Heart right ventricle (tissue), 16 donors: ENCODE data around the gene ADCK1. TPM values are rescaled to one million over a fixed set of nuclear protein-coding genes. Genes with fewer than 3 reads are reported as not detected.

Experiments
- ATAC-seq, 8 donors: fragments of 200-7000 bp; cut with Tn5 transposase; one replicate each; pipeline ENCODE4 v1.9.1; 2020; ENCODE audit warnings: mild to moderate bottlenecking in 8 of 8, moderate library complexity in 8 of 8, moderate number of reproducible peaks in 1 of 8
- DNase-seq, 2 donors: peaks; one replicate each; pipeline ENCODE4 v3.0.0-alpha.2; 2020
- H3K27ac ChIP-seq, 10 donors: fragments of 200-600 bp; sonication (generic) in 2 of 10; one replicate each; pipeline versions ENCODE4 v1.5.0 to v1.8.0; 2020 to 2022; ENCODE audit warnings: mild to moderate bottlenecking in 3 of 10
- H3K27me3 ChIP-seq, 7 donors: fragments of 200-600 bp; one replicate each; pipeline ENCODE4 v1.8.0; 2021 to 2022; ENCODE audit warnings: mild to moderate bottlenecking in 2 of 7
- H3K36me3 ChIP-seq, 9 donors: fragments of 200-600 bp; sonication (generic) in 1 of 9; one replicate each; pipeline versions ENCODE4 v1.5.0 to v1.8.0; 2020 to 2022; ENCODE audit warnings: mild to moderate bottlenecking in 2 of 9
- H3K4me1 ChIP-seq, 9 donors: fragments of 200-600 bp; sonication (generic) in 1 of 9; one replicate each; pipeline versions ENCODE4 v1.5.0 to v1.8.0; 2020 to 2022; ENCODE audit warnings: mild to moderate bottlenecking in 4 of 9
- H3K4me3 ChIP-seq, 10 donors: fragments of 200-600 bp; sonication (generic) in 2 of 10; one replicate each; pipeline versions ENCODE4 v1.5.0 to v1.8.0; 2020 to 2022; ENCODE audit warnings: mild to moderate bottlenecking in 7 of 10, moderate library complexity in 2 of 10
- H3K9me3 ChIP-seq, 11 donors: fragments of 200-600 bp in 10 of 11; sonication (generic) in 2 of 11; one replicate each; pipeline versions ENCODE4 v1.5.0 to v1.8.0; 2013 to 2022; ENCODE audit warnings: mild to moderate bottlenecking in 2 of 11, control low read depth in 1 of 11, moderate library complexity in 1 of 11
- CTCF ChIP-seq, 9 donors: fragments of 200-600 bp; sonication (generic) in 2 of 9; IDR thresholded peaks; one replicate each; pipeline versions ENCODE4 v1.5.0 to v1.8.0; 2021 to 2022; ENCODE audit warnings: antibody characterized with exemption in 9 of 9, mild to moderate bottlenecking in 5 of 9, moderate library complexity in 1 of 9
- WGBS, 2 donors: extraction: QIAGEN DNeasy Blood & Tissue Kit; methylation state at CpG; one replicate each; pipeline ENCODE4 v1.1.7; 2013; ENCODE audit warnings: inconsistent platforms in 1 of 2; 5-methylcytosine and 5-hydroxymethylcytosine counted together
- intact Hi-C, 10 donors: fragments of 100-400 bp; cut with DNase I; formaldehyde crosslinking; loops; one replicate each; pipeline versions ENCODE4 v1.11.1 to v1.14.2; 2022
- polyA plus RNA-seq, 2 donors: library from polyadenylated mRNA; stranded (reverse); fragments of 200-250 nt; gene quantifications; one replicate each; pipeline ENCODE4 v1.2.3, GENCODE V29; 2013
- total RNA-seq, 10 donors: library from RNA; stranded (reverse); fragmentation: NEBNext Ultra II Directional in 3 of 10; extraction: Animal tissue kit (Norgen Biotek cat#: 25700) in 3 of 10; gene quantifications; one replicate each; pipeline versions ENCODE4 v1.2.1 to v1.2.4, GENCODE V29; 2021 to 2023
- donor health status: Arrhythmogenic right ventricular cardiomyopathy.
- donor health status: ischemic (EF 13 %, LVEDD 7.1; RV severe dilation, severe dysfunction).
- donor health status: healthy with polysubstance abuse.
- donor health status: DM: no; HTN: yes; CAD: no.
- donor health status: DM: no; HTN: no; CAD: no.
- donor health status: ischemic (EF 25% LVEDD 6.9; RV normal size, moderate dysfunction).
- donor health status: ischemic (EF 25% LVEDD 5.7; RV mildly dilated, moderate dysfunction).
- donor health status: healthy.
- donor health status: DM: yes; HTN: yes; CAD: no.
- donor health status: Ischemic cardiomyopathy.
- donor health status: ischemic (EF 35%, LVEDD 5.7; RV mildly dilated, moderate dysfunction).
- donor health status: nonischemic (EF 11% LVEDD 7.7; RV severe dilation, severe dysfunction).
- donor health status: DM: yes; HTN: yes; CAD: no.
- donor health status: PGD.
- donor health status: ischemic (EF 29% LVEDD 5.4; RV normal size, mild dysfunction).
- donor health status: nonischemic (EF 23%, LVEDD 6.1; RV moderate dilation, normal function).

The ADCK1 gene
- total and polyA plus RNA-seq, 12 donors = 6.2 to 33.9 (median 7.3) TPM

DNA sequence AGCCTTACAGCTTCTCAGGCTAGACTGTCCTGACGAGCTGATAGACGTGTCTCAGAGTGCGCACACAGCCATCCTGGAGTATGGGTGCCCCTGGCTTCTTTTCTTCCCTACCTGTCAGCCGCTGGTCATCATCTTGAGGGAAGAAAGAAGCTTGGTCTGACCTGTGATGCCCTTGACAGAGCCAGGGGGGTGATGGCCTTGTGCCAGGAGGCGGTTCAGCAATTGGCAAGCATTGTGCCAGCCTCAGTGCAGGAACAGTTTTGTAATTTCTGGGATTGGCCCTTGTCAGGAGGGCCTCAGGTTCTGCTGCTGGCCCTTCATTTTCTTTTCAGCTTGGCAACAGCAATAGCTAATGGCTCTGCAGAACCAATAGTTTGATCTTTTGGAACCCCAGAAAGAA, 80.1 kb downstream of the ADCK1 start:
- peaks cover 0 to 9% (median 0%) of the 10 kb centered on the region in 11 donors for H3K9me3 ChIP-seq
- no peak overlapping the region for H3K27ac ChIP-seq
- no peak for TF ChIP-seq CTCF (IDR thresholded peaks at IDR 0.05)
- no peaks in the 10 kb centered on the region for H3K27me3 ChIP-seq
- H3K36me3 ChIP-seq = no peaks in the 10 kb centered on the region
- DNase-seq = peak in 1 of 2 donors; percentile 35
- no peak for ATAC-seq
- WGBS, 2 donors = 86 to 90% methylated on average over 5 of the region's 5 CpGs
- no peak overlapping the region for H3K4me3 ChIP-seq
- peaks cover 0 to 46% (median 12%) of the 10 kb centered on the region in 9 donors for H3K4me1 ChIP-seq
- intact Hi-C loops = no loop called here

DNA sequence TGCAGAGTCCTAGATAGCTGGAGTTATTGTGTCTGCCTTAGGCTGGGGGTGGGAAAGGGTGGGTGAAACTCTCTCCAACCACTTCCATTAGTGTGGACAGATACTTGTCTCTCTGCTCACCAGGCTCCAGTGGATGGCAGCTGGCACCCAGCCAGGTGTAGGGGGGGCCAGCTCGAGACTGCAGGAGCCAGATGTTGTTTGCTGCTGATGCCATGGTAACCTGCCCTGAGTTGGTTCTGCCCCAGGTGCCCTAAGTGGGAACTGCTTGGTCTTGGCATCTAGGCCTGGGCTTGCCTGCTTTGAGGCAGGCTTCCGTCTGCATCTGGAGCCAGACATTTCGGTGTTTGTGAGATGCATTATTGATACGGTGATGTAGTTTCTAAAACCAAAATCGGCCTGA, 82.2 kb downstream of the ADCK1 start:
- Histone ChIP-seq H3K4me1 (peaks cover 0 to 46% (median 12%) of the 10 kb centered on the region in 9 donors), H3K36me3 (peaks cover 0 to 2% (median 0%) of the 10 kb centered on the region in 9 donors), H3K9me3 (no peaks in the 10 kb centered on the region), H3K27ac (peak overlapping the region in 8 of 10 donors; percentile 41 to 76 (median 68)), H3K27me3 (no peaks in the 10 kb centered on the region), H3K4me3 (no peak overlapping the region)
- intact Hi-C loops = no loop called here
- DNase-seq (peak; percentile 48 to 68), ATAC-seq (peak; percentile 45 to 82 (median 70))
- TF ChIP-seq CTCF (IDR thresholded peaks at IDR 0.05) = no peak
- 47 to 53% methylated on average over 5 of the region's 5 CpGs for WGBS, 2 donors

GRCh38 chr14:77882636-77883035, 82.7 kb downstream of the ADCK1 start:
- WGBS, 2 donors = 28 to 35% methylated on average over 4 of the region's 4 CpGs
- Histone ChIP-seq H3K27me3 (no peaks in the 10 kb centered on the region), H3K4me1 (peaks cover 0 to 46% (median 12%) of the 10 kb centered on the region in 9 donors), H3K9me3 (no peaks in the 10 kb centered on the region), H3K27ac (peak overlapping the region in 8 of 10 donors; percentile 41 to 76 (median 68)), H3K36me3 (peaks cover 0 to 7% (median 0%) of the 10 kb centered on the region in 9 donors), H3K4me3 (no peak overlapping the region)
- DNase-seq (peak in 1 of 2 donors; percentile 45), ATAC-seq (peak; percentile 76 to 88 (median 85))
- intact Hi-C loops = no loop called here
- no peak for TF ChIP-seq CTCF (IDR thresholded peaks at IDR 0.05)

DNA sequence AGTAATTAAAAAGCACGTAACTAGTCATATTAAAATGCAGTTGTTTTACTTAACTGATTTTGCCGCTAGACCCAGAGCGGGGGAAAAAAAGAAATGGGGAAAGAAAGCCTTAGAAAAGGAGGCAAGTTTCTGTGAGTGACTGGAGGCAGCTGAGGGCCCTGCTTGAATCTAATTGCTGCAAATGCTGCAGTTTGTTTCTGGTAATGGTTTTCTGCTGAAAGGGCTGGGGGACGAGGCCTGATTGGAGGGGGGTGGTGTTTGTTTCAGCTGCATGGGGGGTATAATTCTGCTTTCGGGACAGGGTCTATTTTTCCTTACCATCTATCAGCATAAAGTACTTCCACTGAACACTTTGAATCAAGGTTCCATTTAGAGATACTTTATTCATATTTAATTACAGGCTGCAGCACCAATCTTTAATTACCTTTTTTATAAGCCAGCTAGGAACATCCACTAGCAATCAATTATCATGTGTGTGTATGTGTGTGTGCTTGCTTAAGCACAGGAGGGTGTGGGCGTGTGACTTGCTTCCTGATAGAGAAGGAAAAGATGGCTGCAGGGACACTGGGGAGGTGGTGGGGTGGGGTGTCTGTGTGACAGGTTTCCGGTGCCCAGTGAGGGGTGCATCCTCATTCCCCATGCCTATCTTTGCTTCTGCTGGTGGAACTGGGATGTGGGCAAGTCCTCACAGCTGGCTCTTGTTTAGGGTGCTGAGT, 83.4 kb downstream of the ADCK1 start:
- DNase-seq (no peak), ATAC-seq (no peak)
- Histone ChIP-seq H3K27me3 (no peaks in the 10 kb centered on the region), H3K4me1 (peaks cover 0 to 44% (median 12%) of the 10 kb centered on the region in 9 donors), H3K27ac (peak overlapping the region in 4 of 10 donors; percentile 19 to 76 (median 50)), H3K36me3 (peaks cover 0 to 13% (median 0%) of the 10 kb centered on the region in 9 donors), H3K4me3 (no peak overlapping the region), H3K9me3 (no peaks in the 10 kb centered on the region)
- 78 to 82% methylated on average over 7 of the region's 7 CpGs for WGBS, 2 donors
- intact Hi-C loops = no loop called here
- TF ChIP-seq CTCF (IDR thresholded peaks at IDR 0.05) = no peak
